Naive thymus-derived CD4-positive, alpha-beta T cell (primary cell): ENCODE data around the gene CA10. TPM values are rescaled to one million over a fixed set of nuclear protein-coding genes. Genes with fewer than 3 reads are reported as not detected.

Source experiments
- ATAC-seq: fragments of 150-1000 bp; cut with Tn5 transposase; 2 replicates; pipeline ENCODE4 v1.10.0; 2021; ENCODE audit warnings: mild to moderate bottlenecking, moderate library complexity
- CTCF ChIA-PET: fragments of 350-600 bp; sonication (Branson Sonifier 250); formaldehyde crosslinking; loops from one replicate; lab custom pipeline; 2021; ENCODE audit warnings: antibody characterized with exemption; lab: Charles Lee
- POLR2A ChIA-PET: fragments of 350-600 bp; sonication (Branson Sonifier 250); formaldehyde crosslinking; loops from one replicate; lab custom pipeline; 2021; ENCODE audit warnings: antibody characterized with exemption, inconsistent platforms; lab: Charles Lee
- DNase-seq, 9 donors: peaks; one replicate each; pipeline versions ENCODE4 v3.0.0 to v3.0.0-alpha.2; 2020 to 2022; ENCODE audit warnings: mixed read lengths in 1 of 9
- H3K27ac ChIP-seq: one replicate; pipeline ENCODE4 v1.7.0; 2013; ENCODE audit warnings: mild to moderate bottlenecking, low read depth, low read length, moderate library complexity
- H3K27me3 ChIP-seq, 2 donors: one replicate each; pipeline ENCODE4 v1.7.0; 2013; ENCODE audit warnings: low read length in 2 of 2, mild to moderate bottlenecking in 2 of 2, moderate library complexity in 2 of 2; ENCODE audit not compliant: control insufficient read depth in 2 of 2, insufficient read depth in 2 of 2
- H3K36me3 ChIP-seq, 3 experiments: 1 replicate in 2 of 3; 2 replicates in 1 of 3; pipeline ENCODE4 v1.7.0; 2013; ENCODE audit warnings: low read length in 3 of 3, mild to moderate bottlenecking in 3 of 3, moderate library complexity in 1 of 3; ENCODE audit not compliant: insufficient read depth in 3 of 3, control insufficient read depth in 2 of 3
- H3K4me1 ChIP-seq, 2 donors: one replicate each; pipeline ENCODE4 v1.7.0; 2013; ENCODE audit warnings: low read length in 2 of 2, mild to moderate bottlenecking in 2 of 2, moderate library complexity in 1 of 2; ENCODE audit not compliant: control insufficient read depth in 2 of 2, insufficient read depth in 2 of 2
- H3K4me3 ChIP-seq: 2 replicates; pipeline ENCODE4 v1.7.0; 2013; ENCODE audit warnings: mild to moderate bottlenecking, low read length
- H3K9me3 ChIP-seq, 3 experiments: 1 replicate in 2 of 3; 2 replicates in 1 of 3; pipeline ENCODE4 v1.7.0; 2013; ENCODE audit warnings: low read length in 3 of 3; ENCODE audit not compliant: control insufficient read depth in 2 of 3
- H3K27ac Mint-ChIP-seq, 9 donors: one replicate each; pipeline ENCODE4 v1.8.0; 2020 to 2022; ENCODE audit warnings: mixed read lengths in 9 of 9, mild to moderate bottlenecking in 8 of 9, moderate library complexity in 5 of 9, inconsistent platforms in 2 of 9
- H3K27me3 Mint-ChIP-seq, 5 donors: one replicate each; pipeline ENCODE4 v1.8.0; 2021 to 2022; ENCODE audit warnings: mixed read lengths in 5 of 5, mild to moderate bottlenecking in 1 of 5
- H3K36me3 Mint-ChIP-seq, 5 donors: one replicate each; pipeline ENCODE4 v1.8.0; 2020 to 2022; ENCODE audit warnings: mixed read lengths in 5 of 5, mild to moderate bottlenecking in 3 of 5, inconsistent platforms in 1 of 5
- H3K4me1 Mint-ChIP-seq, 7 donors: one replicate each; pipeline ENCODE4 v1.8.0; 2020 to 2022; ENCODE audit warnings: mixed read lengths in 7 of 7, mild to moderate bottlenecking in 3 of 7, inconsistent platforms in 1 of 7
- H3K4me3 Mint-ChIP-seq, 10 donors: one replicate each; pipeline ENCODE4 v1.8.0; 2020 to 2022; ENCODE audit warnings: mild to moderate bottlenecking in 10 of 10, mixed read lengths in 10 of 10, moderate library complexity in 6 of 10, inconsistent platforms in 2 of 10
- H3K9me3 Mint-ChIP-seq, 11 donors: one replicate each; pipeline ENCODE4 v1.8.0; 2020 to 2022; ENCODE audit warnings: mixed read lengths in 11 of 11, mild to moderate bottlenecking in 4 of 11, inconsistent platforms in 1 of 11, moderate library complexity in 1 of 11
- intact Hi-C, 2 donors: fragments of 100-400 bp; cut with micrococcal nuclease; formaldehyde crosslinking; loops; one replicate each; pipeline ENCODE4 v1.15.1; 2023
- polyA plus RNA-seq, 2 donors: library from polyadenylated mRNA; unstranded; fragments of 300-500 nt; fragmentation: Illumina TruSeq; gene quantifications; one replicate each; pipeline ENCODE4 v1.2.3, GENCODE V29; 2021
- total RNA-seq, 6 experiments: library from RNA in 5 of 6; stranded (reverse) in 5 of 6; gene quantifications; 1 replicate in 5 of 6; 2 replicates in 1 of 6; pipeline ENCODE4 v1.2.3 and lab custom pipeline; 2021 to 2026

CA10 gene
- total and polyA plus RNA-seq, 7 experiments from 2014 or later, result not detected

DNA sequence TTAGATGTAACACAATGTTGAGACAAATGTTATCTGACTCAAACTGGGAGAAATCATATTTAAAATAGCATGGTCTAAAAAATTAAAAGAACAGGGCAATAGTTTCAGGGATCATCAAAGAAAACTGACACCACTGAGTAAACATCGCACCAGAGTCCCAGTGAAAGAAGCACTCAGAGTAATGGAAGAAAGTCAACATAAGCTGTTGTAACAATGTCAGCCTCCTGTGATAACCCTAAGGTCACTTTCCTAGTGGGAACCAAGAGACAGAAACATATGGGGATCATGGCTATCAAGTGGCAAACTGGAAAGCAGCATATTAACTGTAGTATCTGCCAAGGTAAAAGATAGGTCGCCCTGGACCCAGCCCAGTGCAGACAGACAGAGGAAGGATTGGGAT, 160.8 kb downstream of the CA10 start:
- no peaks in the 10 kb centered on the region for H3K4me1 ChIP-seq
- no peaks in the 10 kb centered on the region for H3K27me3 ChIP-seq
- Mint-ChIP-seq H3K27me3 (peaks cover 0 to 21% (median 0%) of the 10 kb centered on the region in 5 donors), H3K27ac (no peak overlapping the region), H3K36me3 (peaks cover 0 to 3% (median 0%) of the 10 kb centered on the region in 5 donors), H3K4me3 (no peak overlapping the region), H3K9me3 (peaks cover 0 to 6% (median 0%) of the 10 kb centered on the region in 11 donors), H3K4me1 (no peaks in the 10 kb centered on the region)
- DNase-seq, result no peak
- no peak overlapping the region for H3K27ac ChIP-seq
- intact Hi-C loops, result no loop called here
- H3K4me3 ChIP-seq, result no peak overlapping the region
- POLR2A ChIA-PET, result no interaction called here
- H3K9me3 ChIP-seq, result no peaks in the 10 kb centered on the region
- H3K36me3 ChIP-seq, result no peaks in the 10 kb centered on the region
- CTCF ChIA-PET, result no interaction called here
- no peak for ATAC-seq

DNA sequence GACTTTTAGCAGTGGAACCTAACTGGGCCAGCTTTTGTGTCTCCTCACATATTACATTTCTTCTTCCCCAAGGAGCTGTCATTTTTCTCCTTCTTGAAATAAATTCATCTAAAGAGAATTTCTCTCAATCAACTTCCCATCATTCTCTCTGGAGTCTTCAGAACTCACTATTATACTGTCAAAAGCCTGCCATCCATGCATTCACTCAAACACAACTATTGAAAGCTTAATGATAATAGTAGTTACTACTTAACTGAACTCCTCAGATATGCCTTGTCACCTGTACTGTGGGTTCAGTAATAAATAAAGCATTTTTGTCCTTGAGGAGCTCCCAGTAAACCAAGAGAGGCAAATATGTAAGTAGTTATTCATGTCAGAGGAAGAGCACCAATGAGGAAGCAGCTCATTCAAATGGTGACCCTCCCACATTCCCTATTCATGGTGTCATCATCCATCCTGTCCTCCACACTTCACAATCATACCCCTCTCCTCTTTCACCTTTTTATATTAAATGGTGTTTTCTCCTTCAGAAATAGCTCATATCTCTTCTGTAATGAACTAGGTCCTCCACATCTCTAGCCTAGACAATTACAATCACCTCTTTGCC, 162.6 kb downstream of the CA10 start:
- DNase-seq, result no peak
- intact Hi-C loops, result no loop called here
- Histone ChIP-seq H3K27ac (no peak overlapping the region), H3K4me3 (no peak overlapping the region), H3K27me3 (no peaks in the 10 kb centered on the region), H3K36me3 (no peaks in the 10 kb centered on the region), H3K4me1 (no peaks in the 10 kb centered on the region), H3K9me3 (no peaks in the 10 kb centered on the region)
- peaks cover 0 to 3% (median 0%) of the 10 kb centered on the region in 5 donors for H3K36me3 Mint-ChIP-seq
- peaks cover 0 to 6% (median 0%) of the 10 kb centered on the region in 11 donors for H3K9me3 Mint-ChIP-seq
- ChIA-PET CTCF (no interaction called here), POLR2A (no interaction called here)
- H3K27ac Mint-ChIP-seq, result no peak overlapping the region
- H3K27me3 Mint-ChIP-seq, result peaks cover 0 to 16% (median 0%) of the 10 kb centered on the region in 5 donors
- H3K4me3 Mint-ChIP-seq, result no peak overlapping the region
- ATAC-seq, result no peak
- no peaks in the 10 kb centered on the region for H3K4me1 Mint-ChIP-seq

- ATAC-seq (no peak), DNase-seq (no peak)
- no peaks in the 10 kb centered on the region for H3K4me1 ChIP-seq
- H3K9me3 ChIP-seq, result no peaks in the 10 kb centered on the region
- Mint-ChIP-seq H3K9me3 (peaks cover 0 to 9% (median 0%) of the 10 kb centered on the region in 11 donors), H3K27me3 (peaks cover 0 to 14% (median 0%) of the 10 kb centered on the region in 5 donors), H3K36me3 (no peaks in the 10 kb centered on the region), H3K27ac (no peak overlapping the region), H3K4me3 (no peak overlapping the region), H3K4me1 (no peaks in the 10 kb centered on the region)
- ChIA-PET CTCF (no interaction called here), POLR2A (no interaction called here)
- H3K36me3 ChIP-seq, result no peaks in the 10 kb centered on the region
- H3K27me3 ChIP-seq, result no peaks in the 10 kb centered on the region
- H3K4me3 ChIP-seq, result no peak overlapping the region
- intact Hi-C loops, result no loop called here
- H3K27ac ChIP-seq, result no peak overlapping the region
These were observed 165.6 kb downstream of the CA10 start for GRCh38 chr17:51992864-51993416.

DNA sequence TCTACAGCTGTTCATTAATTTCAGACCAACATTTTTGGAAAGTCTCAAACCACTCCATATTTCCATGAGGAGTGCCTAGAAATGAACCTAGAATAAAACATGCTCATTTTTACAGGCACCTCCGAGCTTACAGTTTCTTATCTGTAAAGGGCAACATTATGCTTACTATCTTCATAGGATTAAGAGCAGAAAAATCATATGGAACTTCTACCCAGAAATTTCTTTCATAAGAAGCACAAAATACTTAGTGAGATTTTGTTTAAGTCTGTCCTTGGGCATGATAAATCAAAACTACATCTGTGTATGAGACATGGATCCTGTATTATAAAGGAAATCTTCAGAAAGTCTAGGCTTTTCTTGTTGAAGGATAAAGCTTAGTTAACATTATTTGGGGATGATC, 187.4 kb downstream of the CA10 start:
- Mint-ChIP-seq H3K27ac (no peak overlapping the region), H3K4me1 (no peaks in the 10 kb centered on the region), H3K9me3 (peaks cover 0 to 13% (median 6%) of the 10 kb centered on the region in 11 donors), H3K36me3 (no peaks in the 10 kb centered on the region), H3K27me3 (peaks cover 0 to 17% (median 10%) of the 10 kb centered on the region in 5 donors), H3K4me3 (no peak overlapping the region)
- intact Hi-C loops, result no loop called here
- H3K27ac ChIP-seq, result no peak overlapping the region
- no peak for ATAC-seq
- H3K27me3 ChIP-seq, result no peaks in the 10 kb centered on the region
- H3K36me3 ChIP-seq, result no peaks in the 10 kb centered on the region
- H3K4me1 ChIP-seq, result no peaks in the 10 kb centered on the region
- H3K4me3 ChIP-seq, result no peak overlapping the region
- ChIA-PET CTCF (no interaction called here), POLR2A (no interaction called here)
- no peaks in the 10 kb centered on the region for H3K9me3 ChIP-seq
- DNase-seq, result no peak

- Histone ChIP-seq H3K27ac (no peak overlapping the region), H3K27me3 (no peaks in the 10 kb centered on the region), H3K4me3 (no peak overlapping the region), H3K9me3 (peaks cover 0 to 11% (median 0%) of the 10 kb centered on the region in 3 experiments), H3K4me1 (no peaks in the 10 kb centered on the region), H3K36me3 (no peaks in the 10 kb centered on the region)
- no peak for DNase-seq
- Mint-ChIP-seq H3K27ac (no peak overlapping the region), H3K9me3 (peaks cover 3 to 63% (median 17%) of the 10 kb centered on the region in 11 donors), H3K27me3 (peaks cover 0 to 21% (median 6%) of the 10 kb centered on the region in 5 donors), H3K36me3 (no peaks in the 10 kb centered on the region), H3K4me3 (no peak overlapping the region), H3K4me1 (no peaks in the 10 kb centered on the region)
- CTCF ChIA-PET, result no interaction called here
- no peak for ATAC-seq
- intact Hi-C loops, result no loop called here
- POLR2A ChIA-PET, result no interaction called here
These were observed 196.8 kb downstream of the CA10 start for GRCh38 chr17:51961689-51962088.

DNA sequence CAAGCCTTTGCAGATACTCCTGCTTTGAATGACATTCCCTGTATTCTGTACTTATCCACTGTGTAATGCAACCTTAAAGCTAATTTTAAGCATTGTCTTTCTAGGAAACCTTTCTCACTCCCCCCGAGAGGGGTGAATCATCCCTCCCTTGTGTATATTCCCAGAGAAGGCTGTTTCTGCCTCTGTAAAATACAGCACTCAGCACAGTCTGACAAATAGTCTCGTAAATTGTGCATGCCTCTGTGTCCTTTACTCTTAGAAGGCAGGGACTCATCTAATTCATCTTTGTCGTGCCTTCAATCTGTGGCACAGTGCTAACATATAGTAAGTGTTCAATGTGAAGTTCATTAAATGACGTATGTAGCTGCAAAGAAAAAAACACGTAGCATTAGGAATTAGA, 200.7 kb downstream of the CA10 start:
- Histone ChIP-seq H3K4me1 (no peaks in the 10 kb centered on the region), H3K4me3 (no peak overlapping the region), H3K27me3 (no peaks in the 10 kb centered on the region), H3K9me3 (peaks cover 0 to 9% (median 0%) of the 10 kb centered on the region in 3 experiments), H3K27ac (no peak overlapping the region), H3K36me3 (no peaks in the 10 kb centered on the region)
- Mint-ChIP-seq H3K27ac (no peak overlapping the region), H3K36me3 (no peaks in the 10 kb centered on the region), H3K9me3 (peaks cover 0 to 30% (median 7%) of the 10 kb centered on the region in 11 donors), H3K27me3 (peaks cover 0 to 32% (median 10%) of the 10 kb centered on the region in 5 donors), H3K4me1 (no peaks in the 10 kb centered on the region), H3K4me3 (no peak overlapping the region)
- CTCF ChIA-PET, result no interaction called here
- intact Hi-C loops, result no loop called here
- DNase-seq (no peak), ATAC-seq (no peak)
- POLR2A ChIA-PET, result no interaction called here

DNA sequence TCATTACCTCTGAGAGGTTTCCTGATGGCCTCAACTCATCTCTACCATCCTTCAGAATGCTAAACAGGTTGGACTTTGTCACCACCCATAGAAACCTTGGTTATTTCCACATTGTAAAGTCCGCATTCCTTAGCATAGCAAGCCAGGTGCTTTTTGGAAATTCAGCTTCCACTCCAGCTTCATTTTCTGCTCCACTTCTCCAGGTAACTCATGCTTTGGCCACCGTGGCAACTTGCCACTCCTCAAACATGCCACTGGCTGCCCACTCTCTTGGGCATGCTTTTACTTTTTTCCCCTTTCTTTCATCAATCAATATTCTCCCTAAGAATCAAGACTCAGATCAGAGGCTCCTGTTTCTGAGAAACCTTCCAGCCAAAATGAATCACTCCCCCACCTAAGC, 203.3 kb downstream of the CA10 start:
- Mint-ChIP-seq H3K36me3 (no peaks in the 10 kb centered on the region), H3K27me3 (peaks cover 0 to 38% (median 15%) of the 10 kb centered on the region in 5 donors), H3K4me3 (no peak overlapping the region), H3K4me1 (no peaks in the 10 kb centered on the region), H3K27ac (no peak overlapping the region), H3K9me3 (peaks cover 0 to 11% (median 2%) of the 10 kb centered on the region in 11 donors)
- DNase-seq, result no peak
- intact Hi-C loops, result no loop called here
- H3K27ac ChIP-seq, result no peak overlapping the region
- H3K36me3 ChIP-seq, result no peaks in the 10 kb centered on the region
- no peak overlapping the region for H3K4me3 ChIP-seq
- H3K9me3 ChIP-seq, result no peaks in the 10 kb centered on the region
- no peak for ATAC-seq
- ChIA-PET CTCF (no interaction called here), POLR2A (no interaction called here)
- H3K4me1 ChIP-seq, result no peaks in the 10 kb centered on the region
- no peaks in the 10 kb centered on the region for H3K27me3 ChIP-seq
